ENCODE measurements around the gene SLIT3.

SLIT3 gene

DNA sequence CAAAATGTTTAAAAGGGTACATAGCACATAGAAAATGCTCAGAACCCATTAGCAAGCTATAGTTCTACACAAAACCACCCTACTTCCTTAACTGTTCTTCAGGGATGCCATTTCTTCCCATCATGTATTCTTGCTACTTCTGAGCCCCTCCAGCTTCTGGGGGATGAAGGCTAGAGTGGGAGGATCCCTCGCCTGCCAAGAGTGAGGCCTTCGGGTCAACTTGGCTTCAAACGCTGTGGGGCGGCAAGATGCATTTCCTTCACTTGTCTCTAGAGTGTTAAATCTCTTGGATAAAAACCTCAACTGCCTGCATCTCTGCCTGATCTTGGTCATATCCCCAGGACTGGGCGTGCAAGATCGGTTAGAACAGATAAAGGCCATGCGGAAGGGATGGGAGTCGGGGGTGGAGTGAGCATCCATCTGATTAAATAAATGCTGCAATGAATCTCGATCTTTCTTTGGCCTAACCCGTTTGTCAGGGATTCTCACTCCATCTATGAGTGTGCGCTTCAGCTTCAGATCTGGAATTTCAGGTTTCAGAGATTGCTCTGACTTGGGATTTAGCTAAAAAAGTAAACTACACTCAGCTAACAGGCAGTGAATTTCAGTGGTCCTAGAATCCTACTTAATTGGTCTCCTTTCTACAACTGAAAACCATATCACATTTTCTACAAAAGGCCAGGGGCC, 603.8 kb downstream of the SLIT3 start:
- no peak for DNase-seq (ENCODE audit: low spot score)

DNA sequence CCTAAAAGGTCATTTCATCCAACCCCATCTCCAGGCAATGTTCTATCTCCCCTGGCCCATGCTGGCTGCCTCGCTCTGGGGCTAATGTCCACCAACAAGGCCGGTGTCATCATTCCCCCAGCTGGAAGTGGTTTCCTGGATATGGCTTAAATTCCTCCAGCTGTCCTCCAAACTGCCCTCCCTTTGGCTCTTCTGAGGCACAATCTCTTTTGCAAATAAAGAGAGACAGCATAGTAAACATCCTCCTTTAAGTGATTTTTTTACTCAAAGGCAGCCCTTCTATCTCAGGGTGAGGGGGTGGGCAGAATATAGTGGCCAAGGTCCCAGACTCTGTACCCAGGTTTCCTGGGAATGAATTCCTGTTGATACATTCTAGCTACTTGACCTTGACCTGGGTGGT, 604.3 kb downstream of the SLIT3 start:
- DNase-seq (ENCODE audit: low spot score) = no peak

DNA sequence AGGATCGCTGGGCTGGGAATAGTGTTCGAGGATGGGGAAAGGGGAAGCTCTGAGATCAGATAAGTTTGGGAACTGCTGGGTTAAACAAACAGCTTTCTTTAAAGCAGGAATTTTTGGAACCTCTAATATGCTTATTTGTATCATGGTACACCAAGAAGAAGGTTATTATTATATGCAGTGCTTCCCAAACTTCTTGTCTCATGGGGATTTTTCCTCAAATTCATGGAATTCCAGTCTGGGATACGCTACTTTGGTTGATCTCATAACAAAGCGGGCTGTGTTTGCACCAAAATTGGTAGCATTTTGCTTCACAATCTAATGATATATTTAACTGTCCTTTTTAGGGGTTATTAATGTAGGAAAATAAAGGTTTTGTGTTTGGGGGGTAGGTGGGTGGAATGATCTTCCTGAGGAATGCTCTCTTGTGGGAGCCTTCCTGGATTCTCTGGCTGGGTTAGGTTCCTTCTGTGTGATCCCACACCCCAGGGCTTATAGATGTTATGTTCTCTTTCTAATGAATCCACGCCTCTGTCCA, 605.6 kb downstream of the SLIT3 start:
- DNase-seq (ENCODE audit: low spot score) = no peak

DNA sequence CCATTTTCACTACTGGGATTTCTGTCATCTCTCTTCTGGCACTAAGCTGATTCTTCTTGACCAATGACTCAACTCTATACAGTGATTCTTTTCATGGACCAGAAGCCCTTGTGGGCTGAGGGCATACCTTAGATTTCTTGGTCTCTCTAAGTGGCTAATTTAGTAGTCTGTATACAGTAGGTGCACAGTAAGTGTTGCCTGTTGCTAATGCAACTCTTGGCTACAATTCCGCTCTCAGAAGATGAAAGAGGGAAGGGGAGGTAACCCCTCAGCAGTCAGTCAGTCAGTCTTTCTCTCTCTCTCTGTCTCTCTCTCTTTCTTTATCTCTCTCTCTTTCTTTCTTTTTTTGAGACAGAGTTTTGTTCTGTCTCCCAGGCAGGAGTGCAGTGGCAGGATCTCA, 606.6 kb downstream of the SLIT3 start:
- DNase-seq (ENCODE audit: low spot score) = no peak

DNA sequence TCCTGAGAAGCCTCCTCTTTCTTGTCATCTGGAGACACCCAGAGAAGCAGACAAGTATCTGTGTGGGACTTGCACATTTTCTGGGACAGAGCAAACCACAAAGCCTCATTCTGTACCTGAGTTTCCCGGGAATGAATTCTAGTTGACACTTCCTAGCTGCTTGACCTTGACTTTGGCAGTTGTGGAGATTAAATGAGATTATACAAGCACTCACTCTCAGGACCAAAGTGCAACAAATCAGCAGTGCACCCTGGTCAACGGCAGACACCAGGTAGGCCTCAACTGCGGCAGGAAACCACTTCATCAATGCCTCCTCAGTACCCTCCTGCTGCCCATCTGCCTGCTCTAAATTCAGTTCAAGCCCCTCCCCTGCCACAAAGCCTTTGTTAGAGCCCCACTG, 607.1 kb downstream of the SLIT3 start:
- no peak for DNase-seq (ENCODE audit: low spot score)

DNA sequence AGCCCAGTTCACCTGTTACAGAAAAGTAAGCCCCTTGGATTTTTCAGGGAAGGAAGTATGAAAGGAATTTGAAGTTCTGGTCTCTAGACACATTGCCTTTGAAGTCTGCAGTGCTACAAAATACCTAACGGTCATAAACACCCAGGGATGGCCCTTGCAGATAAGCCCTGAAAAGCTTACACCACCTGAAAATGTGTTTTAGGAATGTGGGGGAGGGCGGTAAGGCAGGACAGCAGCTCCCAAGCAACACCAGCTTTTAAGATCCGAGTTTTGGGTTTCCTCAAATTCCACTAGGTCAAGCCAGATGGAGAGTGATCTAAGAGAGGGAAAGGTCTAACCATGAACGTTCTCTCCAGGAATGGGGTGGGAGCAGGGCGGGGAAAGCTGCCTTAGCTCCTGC, 607.6 kb downstream of the SLIT3 start:
- DNase-seq (ENCODE audit: low spot score) = no peak

DNA sequence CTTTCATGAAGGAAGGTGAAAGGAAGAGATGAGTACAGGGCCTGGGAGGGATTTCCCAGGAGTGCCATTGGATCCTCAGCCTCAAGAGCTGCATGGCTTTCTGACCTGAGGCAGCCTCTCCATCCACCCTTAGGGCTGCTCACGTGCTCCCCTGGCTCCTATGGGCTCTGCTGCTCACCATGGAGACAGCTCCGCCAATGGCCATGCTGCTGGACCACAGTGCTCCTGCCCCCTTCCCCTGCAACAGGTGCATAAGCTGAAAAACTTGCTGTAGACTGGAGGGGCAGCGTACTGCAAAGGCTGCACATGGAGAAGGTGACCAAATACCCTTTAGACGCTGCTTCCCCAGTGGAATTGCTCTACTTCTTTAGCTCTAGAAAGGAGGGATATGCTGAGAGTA, 609.0 kb downstream of the SLIT3 start:
- no peak for DNase-seq (ENCODE audit: low spot score)

DNA sequence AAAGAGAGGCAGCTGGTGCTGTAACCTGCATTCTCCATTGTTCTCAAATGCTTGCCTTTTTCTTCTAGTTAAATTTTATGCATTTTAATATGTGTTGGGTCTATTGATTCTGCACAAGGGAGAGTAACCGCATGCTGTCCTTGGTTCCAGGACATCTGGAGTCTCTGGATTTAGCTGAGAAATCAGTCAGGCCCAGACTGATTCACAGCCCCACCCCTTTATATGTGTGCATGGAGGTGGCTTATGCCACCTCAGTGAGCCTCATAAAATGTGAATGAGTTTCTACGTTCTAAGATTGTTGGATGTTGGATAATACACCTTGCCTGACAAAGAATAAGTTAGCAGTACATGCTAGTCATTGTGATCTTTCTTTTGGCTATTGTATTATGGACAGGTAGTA, 611.7 kb downstream of the SLIT3 start:
- no peak for DNase-seq (ENCODE audit: low spot score)

DNA sequence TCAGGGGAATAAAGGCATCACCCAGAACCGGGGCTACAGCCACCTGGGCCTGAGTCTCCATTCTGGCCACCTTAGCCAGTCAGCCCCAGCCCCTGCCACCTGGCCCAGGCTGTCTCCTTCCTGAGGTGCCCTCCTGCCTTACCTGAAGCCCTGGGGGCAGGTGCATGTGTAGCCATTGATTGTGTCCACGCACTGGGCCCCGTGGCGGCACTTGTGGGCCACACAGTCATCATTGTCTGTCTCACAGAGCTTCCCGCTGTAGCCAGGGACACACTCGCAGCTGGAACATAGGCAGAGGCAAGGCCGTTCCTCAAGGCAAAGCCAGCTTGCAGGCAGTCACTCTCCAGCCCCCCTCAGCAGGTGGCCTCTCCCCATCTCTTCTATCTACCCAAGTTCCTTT, 614.1 kb downstream of the SLIT3 start:
- DNase-seq (ENCODE audit: low spot score) = no peak

DNA sequence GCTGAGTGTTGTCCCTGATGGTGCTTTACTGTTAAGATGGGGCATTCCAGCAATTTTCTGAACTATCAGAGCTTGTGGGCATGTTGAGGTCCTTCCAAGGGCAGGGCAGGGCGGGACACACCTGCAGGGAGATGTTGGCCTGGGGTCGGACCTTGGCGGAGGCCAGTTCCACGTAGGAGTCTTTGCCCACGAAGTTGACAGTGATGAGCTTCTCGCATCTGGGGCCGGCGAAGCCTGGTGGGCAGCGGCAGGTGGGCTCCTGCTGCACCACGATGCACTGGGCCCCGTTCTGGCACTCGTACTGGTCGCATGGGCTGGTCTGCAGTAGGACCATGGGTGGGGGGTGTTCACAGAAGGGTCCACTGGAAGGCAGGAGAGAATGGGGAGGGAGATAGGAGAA, 615.4 kb downstream of the SLIT3 start:
- DNase-seq (ENCODE audit: low spot score) = no peak

DNA sequence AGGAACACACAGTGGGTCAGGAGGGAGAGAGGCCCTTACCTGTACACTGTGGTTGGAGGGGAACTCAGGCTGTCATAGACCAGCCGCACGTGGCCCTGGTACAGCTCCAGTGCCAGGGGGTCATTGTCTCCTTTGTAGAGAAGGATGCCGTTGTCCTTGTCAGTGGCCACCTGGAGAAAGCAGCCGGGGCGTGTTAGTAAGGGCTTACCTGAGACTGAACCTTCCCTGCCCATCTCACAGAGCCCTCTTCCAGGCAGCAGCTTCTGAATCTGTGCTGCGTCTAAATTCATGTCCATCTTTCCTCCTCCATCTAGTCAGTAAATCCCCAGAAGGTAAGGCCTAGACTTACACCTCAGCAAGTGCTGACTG, 617.0 kb downstream of the SLIT3 start:
- no peak for DNase-seq (ENCODE audit: low spot score)

DNA sequence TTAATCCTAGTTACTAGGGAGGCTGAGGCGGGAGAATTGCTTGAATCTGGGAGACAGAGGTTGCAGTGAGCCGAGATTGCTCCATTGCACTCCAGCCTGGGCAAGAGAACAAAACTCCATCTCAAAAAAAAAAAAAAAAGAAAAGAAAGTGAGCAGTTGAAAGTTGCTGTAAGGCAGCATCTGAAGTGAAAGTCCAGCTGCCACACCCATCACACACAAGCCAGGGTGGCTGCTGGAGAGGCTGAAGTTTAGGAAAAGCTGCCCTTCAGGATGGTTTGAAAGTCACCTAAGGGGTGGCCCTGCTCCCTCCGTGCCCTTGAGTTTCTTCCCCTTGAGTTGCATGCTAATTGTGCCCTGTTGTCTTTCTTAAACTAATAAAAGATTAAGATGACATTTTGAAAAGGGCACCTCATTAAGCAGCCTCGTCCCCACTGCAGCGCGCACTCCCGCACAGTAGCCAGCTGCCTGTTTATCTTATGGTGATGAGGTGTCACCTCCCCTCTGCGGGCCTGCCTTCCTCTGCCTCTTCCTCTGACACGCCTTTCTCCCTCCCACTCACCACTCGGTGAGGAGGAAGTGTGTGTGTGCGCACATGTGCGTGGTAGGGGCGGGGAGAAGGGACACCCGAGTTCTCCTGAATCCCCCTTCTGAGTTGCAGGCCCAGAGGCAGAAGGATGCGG, 617.6 kb downstream of the SLIT3 start:
- no peak for DNase-seq (ENCODE audit: low spot score)

DNA sequence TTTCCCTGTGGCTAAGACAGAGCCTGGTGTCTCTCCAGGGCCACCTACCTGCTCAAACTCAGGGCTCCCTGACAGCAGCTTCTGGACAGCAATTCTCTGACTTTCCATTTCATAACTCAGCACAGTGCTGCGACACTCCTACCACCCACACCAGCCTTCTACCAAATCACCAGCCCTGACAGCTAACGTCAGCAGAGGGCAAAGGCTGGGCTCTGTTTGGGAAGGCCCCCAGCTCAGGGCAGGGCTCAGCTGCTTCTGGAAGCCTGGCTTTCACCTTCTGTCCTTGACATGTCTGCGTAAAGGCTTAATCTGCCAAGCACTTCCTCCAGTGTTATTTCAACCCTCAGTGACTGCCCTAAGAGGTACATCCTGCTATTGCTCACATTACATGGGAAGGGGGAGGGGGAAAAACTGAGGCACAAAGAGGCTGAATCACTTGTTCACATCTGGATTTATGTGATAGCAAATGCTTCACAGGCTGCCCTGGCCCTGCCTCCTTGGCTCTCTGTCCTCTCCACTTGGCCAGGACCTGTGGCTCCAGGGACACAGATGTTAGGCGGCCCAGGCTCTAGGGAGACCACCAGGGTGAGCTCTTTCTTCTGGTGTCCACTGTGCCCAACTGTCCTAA, 619.3 kb downstream of the SLIT3 start:
- peak; percentile 17 for DNase-seq (ENCODE audit: low spot score)

DNA sequence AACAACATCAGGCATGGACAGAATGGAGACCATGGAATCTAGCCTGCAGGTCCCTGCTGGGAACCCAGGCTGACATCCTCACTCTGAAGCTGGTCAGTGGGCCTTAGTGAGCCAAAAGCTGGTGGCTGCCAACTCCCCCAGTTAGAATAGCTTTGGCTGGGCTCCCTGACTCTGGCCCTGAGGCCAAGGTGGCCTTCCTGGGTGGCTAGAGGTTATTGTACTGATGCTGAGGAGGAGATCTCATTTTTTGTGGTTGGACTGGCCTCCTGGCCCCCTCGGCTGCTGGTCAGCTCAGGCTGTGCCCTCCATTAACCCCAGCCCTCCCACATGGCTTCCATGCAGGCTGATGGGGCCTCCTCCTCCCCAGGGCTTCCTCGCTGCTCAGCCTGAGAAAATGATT, 620.5 kb downstream of the SLIT3 start:
- DNase-seq (ENCODE audit: low spot score) = no peak

DNA sequence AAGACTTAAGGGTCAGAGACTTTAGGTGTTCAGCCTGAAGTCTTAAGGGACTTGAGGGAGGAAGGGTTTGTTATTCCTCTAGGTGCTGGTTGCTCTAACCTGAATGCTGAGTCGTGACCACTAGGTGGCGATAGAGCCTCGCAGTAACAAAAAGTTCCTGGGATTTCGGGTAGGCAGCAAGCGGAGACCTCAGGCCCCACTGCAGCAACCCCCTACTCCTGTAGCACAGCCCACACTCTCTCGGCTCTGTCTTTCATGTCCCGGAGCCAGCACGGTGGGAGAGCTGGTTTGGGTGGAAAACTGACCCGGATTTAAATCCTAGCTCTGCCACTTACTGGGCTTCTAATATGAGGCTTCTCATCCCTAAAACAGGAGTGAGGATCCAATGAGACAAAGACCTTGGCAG, 621.4 kb downstream of the SLIT3 start:
- DNase-seq (ENCODE audit: low spot score) = peak; percentile 67

DNA sequence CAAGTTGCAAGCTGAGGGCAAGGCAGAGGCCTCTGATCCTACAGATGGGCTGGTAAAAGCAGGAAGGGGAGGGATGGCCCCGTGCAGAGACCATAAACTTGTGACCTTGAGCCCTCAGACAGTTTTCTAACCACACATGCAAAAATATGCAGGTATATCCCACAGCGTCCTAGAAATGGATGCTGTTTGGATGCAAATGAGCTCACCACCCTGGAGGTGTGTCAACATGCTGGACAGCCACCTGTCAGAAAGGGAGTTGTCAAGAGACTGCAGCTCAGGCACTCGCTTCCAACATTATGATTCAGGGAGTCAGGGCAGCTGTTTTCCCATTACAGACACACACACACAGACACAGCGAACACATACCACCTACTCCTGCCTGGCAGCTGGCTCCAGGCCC, 624.4 kb downstream of the SLIT3 start:
- no peak for DNase-seq (ENCODE audit: low spot score)

DNA sequence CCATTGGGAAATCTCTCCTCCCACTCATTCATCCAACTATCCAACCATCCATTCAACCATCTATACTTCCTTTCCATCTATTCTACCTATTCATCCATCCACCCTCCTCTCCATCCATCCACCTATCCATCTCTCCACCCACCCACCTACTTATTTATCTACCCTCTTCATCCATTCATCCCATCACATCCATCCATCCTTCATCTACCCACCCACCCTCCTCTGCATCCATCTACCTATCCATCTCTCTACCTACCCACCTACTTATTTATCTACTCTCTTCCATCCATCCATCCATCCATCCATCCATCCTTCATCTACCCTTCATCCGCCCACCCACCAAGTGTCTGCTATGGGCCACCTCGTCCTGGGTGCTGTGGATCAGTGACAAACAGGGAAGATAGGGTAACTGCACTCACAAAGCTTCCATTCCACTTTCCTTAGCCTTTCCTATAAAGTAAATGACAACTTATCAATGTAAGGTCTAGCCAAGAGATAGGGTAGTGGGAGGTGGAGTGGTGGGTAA, 625.0 kb downstream of the SLIT3 start:
- DNase-seq (ENCODE audit: low spot score) = no peak

DNA sequence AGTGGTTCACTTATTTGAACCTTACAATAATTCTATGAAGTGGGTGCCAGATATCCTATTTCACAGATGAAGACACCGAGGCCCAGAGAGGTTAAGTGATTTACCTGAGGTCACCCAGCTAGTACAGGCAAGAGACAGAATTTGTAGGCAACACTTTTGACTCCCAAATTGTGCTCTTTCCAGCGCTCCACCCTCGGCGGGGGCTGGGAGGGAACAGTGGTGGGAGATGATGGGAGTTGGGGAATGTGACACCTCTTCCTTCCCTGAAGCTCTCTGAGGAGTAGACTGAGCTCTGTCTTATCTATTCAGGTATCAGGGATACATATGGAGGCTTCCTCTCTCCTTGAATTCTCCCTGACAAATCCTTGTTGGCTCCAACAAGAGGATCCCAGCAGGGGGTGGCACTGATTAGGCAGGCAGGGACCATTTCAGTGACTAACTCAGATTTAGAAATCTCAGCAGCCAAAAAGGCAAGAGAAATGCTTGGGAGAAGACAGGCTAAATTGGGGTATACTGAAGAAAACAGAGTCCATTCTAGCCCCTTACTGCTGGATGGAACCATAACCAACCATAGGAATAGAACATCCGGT, 626.0 kb downstream of the SLIT3 start:
- no peak for DNase-seq (ENCODE audit: low spot score)

DNA sequence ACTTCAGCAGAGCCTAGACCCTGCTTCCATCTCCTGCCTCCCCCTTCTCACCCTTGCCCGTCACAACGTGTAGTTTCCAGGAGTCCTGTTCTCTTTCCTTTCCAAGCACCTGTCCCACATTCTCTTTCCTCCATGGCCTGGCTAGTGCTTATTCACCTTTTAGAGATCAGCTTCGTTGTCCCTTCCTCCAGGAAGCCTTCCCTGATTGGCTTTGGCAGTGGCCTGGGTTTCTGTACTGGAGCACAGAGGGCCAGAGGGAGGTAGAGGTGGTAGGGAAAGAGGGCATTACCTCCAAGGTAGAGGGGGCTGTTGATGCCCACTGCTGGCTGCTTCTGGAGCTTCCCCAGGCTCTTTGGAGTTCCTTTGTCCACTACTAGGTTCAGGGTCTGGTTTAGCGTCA, 628.1 kb downstream of the SLIT3 start:
- DNase-seq (ENCODE audit: low spot score) = no peak

DNA sequence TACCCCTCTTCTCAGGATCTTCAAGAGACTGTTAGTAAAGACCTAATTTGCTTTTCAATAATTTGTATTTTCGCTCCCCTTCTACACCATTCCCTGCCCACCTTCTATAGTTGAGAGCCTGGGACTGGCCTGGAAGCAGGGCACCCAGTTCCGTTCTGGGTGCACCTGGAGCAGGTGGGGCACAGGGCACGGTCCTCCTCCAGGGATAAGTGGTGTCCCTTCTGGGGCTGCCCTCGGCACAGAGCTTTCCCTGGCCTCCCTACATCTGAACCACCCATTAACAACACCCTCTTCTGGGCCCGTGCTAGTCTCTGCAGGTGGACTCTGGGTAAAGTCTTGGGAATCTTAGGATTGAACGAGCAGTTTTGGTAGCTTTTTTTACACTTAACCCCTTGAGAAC, 628.9 kb downstream of the SLIT3 start:
- no peak for DNase-seq (ENCODE audit: low spot score)

DNA sequence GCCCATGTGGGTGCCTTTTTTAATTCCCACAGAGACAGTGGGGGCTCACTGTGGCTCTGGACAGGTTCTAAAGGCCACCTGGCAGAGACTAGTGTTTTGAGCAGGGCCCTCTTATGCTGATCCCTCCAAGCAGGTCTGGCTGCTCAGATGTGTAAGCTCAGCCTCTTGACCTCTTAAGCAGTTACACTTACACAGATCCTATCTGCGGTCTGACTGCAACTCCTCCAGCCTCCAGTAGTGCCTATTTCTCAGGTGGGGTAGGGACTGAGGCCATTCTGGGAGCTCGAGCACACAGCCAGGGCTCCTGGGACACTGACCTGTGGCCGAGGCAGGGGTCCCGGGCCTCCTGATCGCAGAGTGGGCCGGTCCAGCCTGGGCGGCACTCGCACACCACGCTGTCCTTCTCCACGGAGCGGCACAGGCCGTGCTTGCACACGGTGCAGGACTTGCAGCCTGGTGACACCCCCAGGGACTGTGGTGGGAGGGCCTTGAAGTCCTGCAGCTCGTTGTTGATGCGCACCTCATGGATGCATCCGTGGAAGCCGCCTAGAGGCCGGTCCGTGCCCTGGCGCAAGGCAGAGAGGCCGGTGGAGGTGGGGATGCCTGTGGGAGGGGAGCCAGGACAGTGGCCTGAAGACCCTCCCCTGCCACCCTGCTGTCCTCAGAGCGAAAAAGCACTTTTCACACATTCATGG, 629.9 kb downstream of the SLIT3 start:
- no peak for DNase-seq (ENCODE audit: low spot score)

DNA sequence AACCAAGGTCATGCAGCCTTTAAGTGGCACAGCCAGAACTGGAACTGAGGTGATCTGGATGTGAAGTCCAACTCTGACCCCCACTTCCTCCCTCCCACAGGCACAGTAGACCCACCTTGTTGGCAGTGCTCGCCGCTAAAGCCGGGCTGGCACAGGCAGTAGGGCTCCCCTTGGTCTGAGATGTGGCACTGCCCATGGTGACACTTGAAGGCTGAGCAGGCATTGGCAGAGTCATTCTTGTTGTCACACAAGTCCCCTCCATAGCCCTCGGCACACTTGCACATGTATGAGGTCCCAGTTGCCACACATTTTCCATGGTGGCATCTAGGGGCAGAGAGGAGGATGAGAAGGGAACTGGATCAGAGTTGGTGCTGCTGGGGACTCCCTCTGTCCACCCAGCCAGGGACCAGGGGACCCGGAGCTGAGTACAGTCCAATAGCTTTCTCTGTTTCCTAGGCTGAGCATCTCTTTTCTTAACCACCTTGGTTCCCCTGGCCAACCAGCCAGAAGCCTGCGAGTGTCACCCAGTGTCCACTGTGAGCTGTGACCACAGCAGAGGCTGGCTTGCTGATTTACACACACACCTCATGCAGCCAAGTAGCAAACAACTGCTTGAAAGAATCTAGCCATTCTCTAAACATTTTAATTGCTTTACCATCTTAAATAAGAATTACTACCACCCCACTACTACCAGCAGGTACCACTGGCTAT, 631.1 kb downstream of the SLIT3 start:
- DNase-seq (ENCODE audit: low spot score) = no peak
